ENCODE measurements around the gene SEMA4D.
A peak's percentile ranks its signal among the peaks of the same experiment; 100 is the strongest.

SEMA4D gene

GRCh38 chr9:89425921-89426383 lies 72.0 kb downstream of the SEMA4D start:
- no peak for DNase-seq

- no peak for DNase-seq
These were observed 72.7 kb downstream of the SEMA4D start for GRCh38 chr9:89425024-89425805.

GRCh38 chr9:89422151-89422975 lies 75.5 kb downstream of the SEMA4D start:
- DNase-seq = no peak

GRCh38 chr9:89421595-89421994 lies 76.3 kb downstream of the SEMA4D start:
- DNase-seq = no peak

- DNase-seq = no peak
These were observed 77.3 kb downstream of the SEMA4D start for GRCh38 chr9:89420397-89421178.

GRCh38 chr9:89419978-89420394 lies 77.9 kb downstream of the SEMA4D start:
- DNase-seq = peak; percentile 35

GRCh38 chr9:89418882-89419640 lies 78.9 kb downstream of the SEMA4D start:
- peak; percentile 76 for DNase-seq

GRCh38 chr9:89418474-89418845 lies 79.5 kb downstream of the SEMA4D start:
- DNase-seq = no peak

GRCh38 chr9:89417832-89418473 lies 80.0 kb downstream of the SEMA4D start:
- peak; percentile 33 for DNase-seq

- no peak for DNase-seq
These were observed 83.1 kb downstream of the SEMA4D start for GRCh38 chr9:89414670-89415324.

- no peak for DNase-seq
These were observed 83.8 kb downstream of the SEMA4D start for GRCh38 chr9:89413963-89414638.

- no peak for DNase-seq
These were observed 85.0 kb downstream of the SEMA4D start for GRCh38 chr9:89412951-89413350.

- no peak for DNase-seq
These were observed 85.4 kb downstream of the SEMA4D start for GRCh38 chr9:89412541-89412940.

GRCh38 chr9:89411759-89412158 lies 86.2 kb downstream of the SEMA4D start:
- no peak for DNase-seq

- DNase-seq = peak; percentile 44
These were observed 87.1 kb downstream of the SEMA4D start for GRCh38 chr9:89410641-89411350.

GRCh38 chr9:89410022-89410421 lies 87.9 kb downstream of the SEMA4D start:
- no peak for DNase-seq

GRCh38 chr9:89409466-89409865 lies 88.4 kb downstream of the SEMA4D start:
- no peak for DNase-seq

GRCh38 chr9:89408628-89409101 lies 89.2 kb downstream of the SEMA4D start:
- peak; percentile 77 for DNase-seq

- DNase-seq = no peak
These were observed 90.8 kb downstream of the SEMA4D start for GRCh38 chr9:89407070-89407469.

- no peak for DNase-seq
These were observed 92.1 kb downstream of the SEMA4D start for GRCh38 chr9:89405826-89406225.
